ENCODE data around the gene MYL12B. TPM values are rescaled to one million over a fixed set of nuclear protein-coding genes. Genes with fewer than 3 reads are reported as not detected.

Gene MYL12B
- total RNA-seq, 1 experiment from 2014 or later: 166 TPM

DNA sequence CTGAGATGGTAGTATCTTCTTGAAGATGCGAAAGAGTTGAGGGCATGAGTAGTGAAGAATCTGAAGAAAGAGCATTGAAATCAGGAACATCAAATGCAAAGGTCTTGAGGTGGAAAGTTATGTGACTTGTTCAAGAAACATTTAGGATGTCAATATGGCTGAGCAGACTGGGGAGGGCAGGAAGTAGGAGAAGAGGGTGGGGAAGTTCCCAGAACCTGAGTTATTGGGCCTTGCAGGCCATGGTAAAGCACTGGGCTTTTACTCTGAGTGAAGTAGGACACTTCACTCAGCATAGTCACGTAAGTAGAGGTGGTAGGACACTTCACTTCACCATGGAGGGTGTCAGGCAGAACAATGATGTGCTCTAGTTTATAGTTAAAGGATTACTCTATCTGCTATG lies 26.1 kb upstream of the MYL12B start:
- no peak overlapping the region for H2BK5ac ChIP-seq (ENCODE audit: insufficient read length, low read length)

More for the DNA sequence above, 26.1 kb upstream of the MYL12B start:
- Histone ChIP-seq H3K14ac (ENCODE audit: insufficient read depth, low read length) (no peak overlapping the region), H2BK15ac (ENCODE audit: low read depth, low read length) (no peak overlapping the region), H3K9ac (ENCODE audit: extremely low read depth, insufficient read length, low read length) (no peak overlapping the region), H2AFZ (ENCODE audit: low read length) (no peak overlapping the region), H2BK12ac (ENCODE audit: insufficient read length, low read depth, low read length) (no peak overlapping the region), H3K27ac (ENCODE audit: insufficient read length, low read depth, low read length) (no peak overlapping the region), H3K9me3 (ENCODE audit: control insufficient read depth, low read depth, low read length) (no peaks in the 10 kb centered on the region), H3K4me2 (ENCODE audit: insufficient read depth, insufficient read length, low read length) (no peak overlapping the region), H4K5ac (ENCODE audit: insufficient read length, low read depth, low read length) (no peak overlapping the region), H3K27me3 (ENCODE audit: insufficient read depth, low read length) (no peaks in the 10 kb centered on the region), H3K79me1 (ENCODE audit: insufficient read depth, low read depth, low read length, poor library complexity, severe bottlenecking) (no peaks in the 10 kb centered on the region), H3K4me1 (ENCODE audit: insufficient read depth, low read length) (peaks cover 2% of the 10 kb centered on the region; the same call in 1 of the 2 replicates), H4K91ac (ENCODE audit: insufficient read length, low read depth, low read length) (no peak overlapping the region), H4K20me1 (ENCODE audit: control insufficient read depth, insufficient read depth, insufficient read length) (no peaks in the 10 kb centered on the region), H3K56ac (ENCODE audit: insufficient read length, low read depth, low read length) (no peak overlapping the region), H3K79me2 (ENCODE audit: insufficient read depth, low read length) (no peaks in the 10 kb centered on the region; the same call in 1 of the 2 replicates), H3K23me2 (ENCODE audit: insufficient read length, low read depth, low read length, poor library complexity, severe bottlenecking) (no peaks in the 10 kb centered on the region), H2BK20ac (ENCODE audit: low read depth, low read length, poor library complexity, severe bottlenecking) (no peak overlapping the region), H4K8ac (replicated peaks; ENCODE audit: insufficient read length, low read depth, low read length) (no peak overlapping the region), H2AK5ac (ENCODE audit: insufficient read length, low read length) (no peak overlapping the region), H3K4ac (ENCODE audit: low read depth, low read length) (no peak overlapping the region), H3K23ac (ENCODE audit: insufficient read length, low read depth, low read length) (no peak overlapping the region), H3T11ph (ENCODE audit: low read length) (no peak overlapping the region), H2BK120ac (ENCODE audit: low read depth, low read length, poor library complexity, severe bottlenecking) (no peak overlapping the region), H3K18ac (ENCODE audit: insufficient read length, low read depth, low read length) (no peak overlapping the region)
- TF ChIP-seq, protein P1, sequence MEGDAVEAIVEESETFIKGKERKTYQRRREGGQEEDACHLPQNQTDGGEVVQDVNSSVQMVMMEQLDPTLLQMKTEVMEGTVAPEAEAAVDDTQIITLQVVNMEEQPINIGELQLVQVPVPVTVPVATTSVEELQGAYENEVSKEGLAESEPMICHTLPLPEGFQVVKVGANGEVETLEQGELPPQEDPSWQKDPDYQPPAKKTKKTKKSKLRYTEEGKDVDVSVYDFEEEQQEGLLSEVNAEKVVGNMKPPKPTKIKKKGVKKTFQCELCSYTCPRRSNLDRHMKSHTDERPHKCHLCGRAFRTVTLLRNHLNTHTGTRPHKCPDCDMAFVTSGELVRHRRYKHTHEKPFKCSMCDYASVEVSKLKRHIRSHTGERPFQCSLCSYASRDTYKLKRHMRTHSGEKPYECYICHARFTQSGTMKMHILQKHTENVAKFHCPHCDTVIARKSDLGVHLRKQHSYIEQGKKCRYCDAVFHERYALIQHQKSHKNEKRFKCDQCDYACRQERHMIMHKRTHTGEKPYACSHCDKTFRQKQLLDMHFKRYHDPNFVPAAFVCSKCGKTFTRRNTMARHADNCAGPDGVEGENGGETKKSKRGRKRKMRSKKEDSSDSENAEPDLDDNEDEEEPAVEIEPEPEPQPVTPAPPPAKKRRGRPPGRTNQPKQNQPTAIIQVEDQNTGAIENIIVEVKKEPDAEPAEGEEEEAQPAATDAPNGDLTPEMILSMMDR (conservative IDR thresholded peaks at IDR 0.05): no peak
- Mint-ChIP-seq H3K27me3 (ENCODE audit: low read depth) (no peaks in the 10 kb centered on the region), H3K4me3 (no peak overlapping the region), H3K9me3 (peaks cover 12 to 23% of the 10 kb centered on the region in 2 experiments), H3K36me3 (ENCODE audit: insufficient read depth in 1 of 3, low read depth in 3 of 3) (peaks cover 8 to 15% (median 10%) of the 10 kb centered on the region in 3 experiments; a peak in 6 of 7 replicates), H3K27ac (no peak overlapping the region), H3K4me1 (peaks cover 4 to 5% of the 10 kb centered on the region in 2 experiments)
- DNase-seq: no peak
- no CpG with 5 or more reads among the region's 2 CpGs for WGBS (ENCODE audit: extremely low coverage, insufficient read length, low lambda C conversion rate)

Measured in H9 (cell line).